GM12878 (cell line): ENCODE data around the gene MYO1C. TPM values are rescaled to one million over a fixed set of nuclear protein-coding genes. Genes with fewer than 3 reads are reported as not detected.

Experiments used
- ATAC-seq: fragments of 200-7000 bp; cut with Tn5 transposase; 3 replicates; pipeline ENCODE4 v1.9.1; 2020; ENCODE audit warnings: mild to moderate bottlenecking, moderate library complexity
- BruUV-seq: library from RNA; stranded (reverse); fragments of 400-500 nt; replicated peaks from 2 replicates; lab custom pipeline; 2021; lab: Mats Ljungman, UMichigan
- CTCF ChIA-PET: fragments of 300-600 bp; sonication (Branson Sonifier 250); formaldehyde crosslinking; extraction: SDS; loops from one replicate; lab custom pipeline; 2021; ENCODE audit warnings: inconsistent platforms; lab: Yijun Ruan, JAX
- POLR2A ChIA-PET: fragments of 350-600 bp; formaldehyde crosslinking; extraction: SDS; loops from one replicate; lab custom pipeline; 2021; ENCODE audit warnings: inconsistent platforms; lab: Charles Lee
- RAD21 ChIA-PET: fragments of 300-600 bp; sonication (Branson Sonifier 250); formaldehyde crosslinking; loops from one replicate; lab custom pipeline; 2023; ENCODE audit warnings: antibody characterized with exemption; ENCODE audit not compliant: unreplicated experiment; lab: Charles Lee
- SMC1A ChIA-PET: fragments of 300-600 bp; sonication (Branson Sonifier 250); formaldehyde crosslinking; loops from one replicate; lab custom pipeline; 2023; ENCODE audit not compliant: unreplicated experiment, uncharacterized antibody; lab: Charles Lee
- DNase-seq: peaks from one replicate; pipeline ENCODE4 v3.0.0-alpha.2; 2011; ENCODE audit warnings: low read depth, low spot score
- FAIRE-seq: peaks from 3 replicates; lab custom pipeline; 2011; peaks lifted over from hg19 to GRCh38; lab: Jason Lieb, UNC
- H2AFZ ChIP-seq: 2 replicates; pipeline ENCODE4 v1.6.0; 2011; ENCODE audit warnings: low read depth, low read length, control low read depth; ENCODE audit not compliant: control insufficient read depth
- H3K27ac ChIP-seq: 2 replicates; pipeline ENCODE4 v1.5.1; 2011; ENCODE audit warnings: control low read depth; ENCODE audit not compliant: control insufficient read depth, insufficient read depth
- H3K27me3 ChIP-seq, 2 experiments: replicated peaks in 1 of 2; 2 replicates each; pipeline versions ENCODE4 v1.6.0 to v1.6.1; 2011; ENCODE audit warnings: low read length in 1 of 2; ENCODE audit not compliant: control insufficient read depth in 2 of 2, insufficient read depth in 2 of 2
- H3K36me3 ChIP-seq, 2 experiments: 2 replicates each; pipeline ENCODE4 v1.5.1; 2011; ENCODE audit warnings: low read length in 1 of 2; ENCODE audit not compliant: control insufficient read depth in 2 of 2, insufficient read depth in 2 of 2
- H3K4me1 ChIP-seq: 2 replicates; pipeline ENCODE4 v1.6.1; 2011; ENCODE audit warnings: mild to moderate bottlenecking, low read length, moderate library complexity, mixed read lengths; ENCODE audit not compliant: control insufficient read depth, insufficient read depth
- H3K4me2 ChIP-seq: 2 replicates; pipeline ENCODE4 v1.6.0; 2011; ENCODE audit warnings: control low read depth; ENCODE audit not compliant: control insufficient read depth, insufficient read depth
- H3K4me3 ChIP-seq: fragments of 200-600 bp; sonication (generic); 2 replicates; pipeline ENCODE4 v1.5.1; 2016
- H3K79me2 ChIP-seq: 2 replicates; pipeline ENCODE4 v1.6.0; 2011; ENCODE audit warnings: low read length; ENCODE audit not compliant: control insufficient read depth, insufficient read depth
- H3K9ac ChIP-seq: 2 replicates; pipeline ENCODE4 v1.8.0; 2011; ENCODE audit warnings: low read length, control low read depth, mixed read lengths; ENCODE audit not compliant: control insufficient read depth, insufficient read depth
- H3K9me3 ChIP-seq: replicated peaks from 3 replicates; pipeline ENCODE4 v1.5.1; 2011; ENCODE audit warnings: mild to moderate bottlenecking, low read length; ENCODE audit not compliant: control insufficient read depth, insufficient read depth
- H4K20me1 ChIP-seq: 2 replicates; pipeline ENCODE4 v1.6.0; 2011; ENCODE audit not compliant: control insufficient read depth, insufficient read depth
- BRCA1 ChIP-seq: IDR thresholded peaks from 2 replicates; pipeline ENCODE4 v1.6.1; 2011; ENCODE audit warnings: low read depth, low read length, improper control_type of control experiment
- CBFB ChIP-seq: IDR thresholded peaks from 2 replicates; pipeline ENCODE4 v1.6.1; 2016; ENCODE audit warnings: antibody characterized with exemption, low read depth
- DPF2 ChIP-seq: fragments of 450-650 bp; IDR thresholded peaks from 2 replicates; pipeline ENCODE4 v1.6.1; 2017; ENCODE audit warnings: mild to moderate bottlenecking
- FOXK2 ChIP-seq: fragments of 450-650 bp; IDR thresholded peaks from 2 replicates; pipeline ENCODE4 v1.6.1; 2017; ENCODE audit warnings: mild to moderate bottlenecking, moderate library complexity
- HCFC1 ChIP-seq: fragments of 150-350 bp; IDR thresholded peaks from 2 replicates; pipeline ENCODE4 v1.6.1; 2014; ENCODE audit warnings: low read length
- HDGF ChIP-seq: fragments of 450-650 bp; IDR thresholded peaks from 2 replicates; pipeline ENCODE4 v1.6.1; 2016; ENCODE audit warnings: antibody characterized with exemption
- KDM1A ChIP-seq: fragments of 200-600 bp; sonication (generic); IDR thresholded peaks from 2 replicates; pipeline ENCODE4 v1.6.1; 2016; ENCODE audit warnings: borderline replicate concordance
- MTA2 ChIP-seq: fragments of 450-650 bp; IDR thresholded peaks from 2 replicates; pipeline ENCODE4 v1.6.1; 2016; ENCODE audit warnings: low read depth, mild to moderate bottlenecking, moderate library complexity
- WRNIP1 ChIP-seq: IDR thresholded peaks from 2 replicates; pipeline ENCODE4 v1.6.1; 2011; ENCODE audit warnings: low read depth, low read length, improper control_type of control experiment, borderline replicate concordance
- YY1 ChIP-seq: IDR thresholded peaks from 2 replicates; pipeline ENCODE4 v1.6.1; 2011; ENCODE audit warnings: low read depth, mild to moderate bottlenecking, low read length
- ZBTB4 ChIP-seq: fragments of 450-650 bp; formaldehyde crosslinking; IDR thresholded peaks from 2 replicates; pipeline ENCODE4 v1.4.0; 2022; ENCODE audit warnings: mild to moderate bottlenecking, moderate library complexity
- WGBS: methylation state at CpG from one replicate; pipeline ENCODE4 v1.1.6; 2016; ENCODE audit warnings: low lambda C conversion rate; ENCODE audit not compliant: insufficient replicate concordance, insufficient coverage; ENCODE audit errors: missing lambda C conversion rate; 5-methylcytosine and 5-hydroxymethylcytosine counted together
- in situ Hi-C: fragments of 300-500 bp; cut with MboI; formaldehyde crosslinking; loops from 9 replicates; pipeline ENCODE4 v1.14.3; 2018; ENCODE audit warnings: mixed read lengths
- intact Hi-C: fragments of 100-400 bp; cut with micrococcal nuclease; formaldehyde crosslinking; loops from one replicate; pipeline ENCODE4 v1.14.2; 2022; ENCODE audit not compliant: unreplicated experiment
- polyA plus RNA-seq, 11 experiments: library from polyadenylated mRNA; depleted of rRNA in 4 of 11; unstranded in 6 of 11; stranded (reverse) in 5 of 11; fragments of >200 nt; fragmentation: Nextera tagmentation in 4 of 11; fragmentation: Illumina TruSeq in 1 of 11; extraction: Ambion mirVana in 4 of 11; extraction: Trizol in 1 of 11; gene quantifications; 1 replicate in 1 of 11; 2 replicates in 10 of 11; pipeline versions ENCODE4 v1.2.1 to v1.2.3, GENCODE V29; 2011 to 2016; ENCODE audit warnings: inconsistent platforms in 2 of 11, missing spikeins in 2 of 11, low read depth in 1 of 11
- total RNA-seq, 4 experiments: library from RNA; depleted of rRNA in 3 of 4; stranded (reverse); fragments of >200 nt in 3 of 4; fragmentation: Illumina TruSeq in 1 of 4; extraction: Trizol in 1 of 4; gene quantifications; 2 replicates each; pipeline versions ENCODE4 v1.2.1 to v1.2.3, GENCODE V29; 2013 to 2021
- TF ChIP-seq, protein P1 (sequence below): fragments of 450-650 bp; IDR thresholded peaks from 2 replicates; pipeline ENCODE4 v1.6.1; 2017; ENCODE audit warnings: antibody characterized with exemption, mild to moderate bottlenecking, moderate library complexity

Gene MYO1C
- total and polyA plus RNA-seq, 10 of the 15 experiments (the other 5 are each of a cell fraction or from before 2014, with no cell fraction given) = 1.2 to 92.0 (median 36.6) TPM

GRCh38 chr17:1490643-1491442, 1.6 kb downstream of the MYO1C start (continued):
- no peak for TF ChIP-seq KDM1A
- peak; percentile 24; the same call in 1 of the 2 replicates for TF ChIP-seq HDGF
- TF ChIP-seq CBFB = no peak
- TF ChIP-seq, protein P1, sequence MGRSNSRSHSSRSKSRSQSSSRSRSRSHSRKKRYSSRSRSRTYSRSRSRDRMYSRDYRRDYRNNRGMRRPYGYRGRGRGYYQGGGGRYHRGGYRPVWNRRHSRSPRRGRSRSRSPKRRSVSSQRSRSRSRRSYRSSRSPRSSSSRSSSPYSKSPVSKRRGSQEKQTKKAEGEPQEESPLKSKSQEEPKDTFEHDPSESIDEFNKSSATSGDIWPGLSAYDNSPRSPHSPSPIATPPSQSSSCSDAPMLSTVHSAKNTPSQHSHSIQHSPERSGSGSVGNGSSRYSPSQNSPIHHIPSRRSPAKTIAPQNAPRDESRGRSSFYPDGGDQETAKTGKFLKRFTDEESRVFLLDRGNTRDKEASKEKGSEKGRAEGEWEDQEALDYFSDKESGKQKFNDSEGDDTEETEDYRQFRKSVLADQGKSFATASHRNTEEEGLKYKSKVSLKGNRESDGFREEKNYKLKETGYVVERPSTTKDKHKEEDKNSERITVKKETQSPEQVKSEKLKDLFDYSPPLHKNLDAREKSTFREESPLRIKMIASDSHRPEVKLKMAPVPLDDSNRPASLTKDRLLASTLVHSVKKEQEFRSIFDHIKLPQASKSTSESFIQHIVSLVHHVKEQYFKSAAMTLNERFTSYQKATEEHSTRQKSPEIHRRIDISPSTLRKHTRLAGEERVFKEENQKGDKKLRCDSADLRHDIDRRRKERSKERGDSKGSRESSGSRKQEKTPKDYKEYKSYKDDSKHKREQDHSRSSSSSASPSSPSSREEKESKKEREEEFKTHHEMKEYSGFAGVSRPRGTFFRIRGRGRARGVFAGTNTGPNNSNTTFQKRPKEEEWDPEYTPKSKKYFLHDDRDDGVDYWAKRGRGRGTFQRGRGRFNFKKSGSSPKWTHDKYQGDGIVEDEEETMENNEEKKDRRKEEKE = no peak
- TF ChIP-seq HCFC1 = no peak
- no peak for TF ChIP-seq WRNIP1
- TF ChIP-seq BRCA1 = no peak
- TF ChIP-seq FOXK2 = no peak
- no peak for TF ChIP-seq YY1
- TF ChIP-seq, all 136 proteins: peak for 16

GRCh38 chr17:1488826-1489270, 3.6 kb downstream of the MYO1C start:
- Histone ChIP-seq H3K9ac (no peak overlapping the region), H3K9me3 (no peaks in the 10 kb centered on the region), H3K27me3 (no peaks in the 10 kb centered on the region), H3K4me2 (peak overlapping the region; percentile 83), H3K4me3 (no peak overlapping the region), H3K4me1 (peaks cover 22% of the 10 kb centered on the region), H2AFZ (no peak overlapping the region), H3K79me2 (peaks cover 12% of the 10 kb centered on the region), H3K27ac (no peak overlapping the region), H3K36me3 (no peaks in the 10 kb centered on the region), H4K20me1 (no peaks in the 10 kb centered on the region)
- CTCF ChIA-PET = interaction anchor here (0.7 to 1.6 kb wide), 3 partner anchors 22 to 123 kb away, joined by 3 to 7 read pairs (median 3); no protein-coding TSS in a partner anchor
- SMC1A ChIA-PET = interaction anchor here (1.4 to 3.9 kb wide), 2 partner anchors 91 to 123 kb away, joined by 5 to 20 read pairs; no protein-coding TSS in a partner anchor
- no TSS peak for BruUV-seq
- in situ Hi-C loops (no loop called here), intact Hi-C loops (no loop called here)
- DNase-seq (no peak), ATAC-seq (no peak), FAIRE-seq (no peak)
- RAD21 ChIA-PET = interaction anchor here (1.4 to 2.5 kb wide), 4 partner anchors 26 to 126 kb away, joined by 4 to 11 read pairs (median 7); partner anchors contain the start of gene INPP5K
- no peak for TF ChIP-seq ZBTB4 (CRISPR knock-in tag)
- TF ChIP-seq DPF2 = no peak
- TF ChIP-seq MTA2 = no peak
- WGBS = 96% methylated on average over 7 of the region's 7 CpGs
- POLR2A ChIA-PET = interaction anchor here (0.6 to 1.5 kb wide), 5 partner anchors 9 to 220 kb away, joined by 3 to 4 read pairs (median 3); partner anchors contain the start of gene INPP5K
